ENCODE data around the gene VPS51. TPM values are rescaled to one million over a fixed set of nuclear protein-coding genes. Genes with fewer than 3 reads are reported as not detected.

The VPS51 gene
- total and polyA plus RNA-seq, 4 donors, result 33.2 to 158 (median 83.9) TPM

GRCh38 chr11:65056999-65057398 is 39.0 kb upstream of the VPS51 start:
- no peaks in the 10 kb centered on the region for H3K36me3 ChIP-seq (ENCODE audit: control insufficient read depth in 4 of 4, insufficient read depth in 3 of 4, low read depth in 1 of 4, low read length in 3 of 4)
- H3K4me3 ChIP-seq (ENCODE audit: low read depth in 1 of 3, low read length in 3 of 3), result no peak overlapping the region
- no peaks in the 10 kb centered on the region for H3K27me3 ChIP-seq (ENCODE audit: control insufficient read depth in 4 of 4, insufficient read depth in 4 of 4, low read length in 3 of 4)
- H3K9me3 ChIP-seq (ENCODE audit: control insufficient read depth in 4 of 4, low read length in 3 of 4), result no peaks in the 10 kb centered on the region
- WGBS, result 97% methylated on average over 6 of the region's 6 CpGs
- no peak overlapping the region for H3K9ac ChIP-seq (ENCODE audit: low read depth in 1 of 2, low read length in 2 of 2)
- DNase-seq (ENCODE audit: low spot score), result no peak
- peaks cover 0 to 4% (median 1%) of the 10 kb centered on the region in 4 donors for H3K4me1 ChIP-seq (ENCODE audit: control insufficient read depth in 4 of 4, insufficient read depth in 4 of 4, low read length in 3 of 4)
- H3K27ac ChIP-seq (ENCODE audit: low read depth in 1 of 2, low read length in 2 of 2), result no peak overlapping the region
- TF ChIP-seq TAF1 (conservative IDR thresholded peaks at IDR 0.05) (no peak), REST (IDR thresholded peaks at IDR 0.05) (no peak), EGR1 (IDR thresholded peaks at IDR 0.05; ENCODE audit: low read depth in 2 of 2) (no peak), NR2F2 (IDR thresholded peaks at IDR 0.05) (no peak), RXRA (IDR thresholded peaks at IDR 0.05) (no peak), ZBTB33 (IDR thresholded peaks at IDR 0.05) (no peak), FOXA1 (IDR thresholded peaks at IDR 0.05) (no peak), SP1 (IDR thresholded peaks at IDR 0.05) (no peak), FOXA2 (IDR thresholded peaks at IDR 0.05) (no peak)

GRCh38 chr11:65057526-65057925 is 38.5 kb upstream of the VPS51 start:
- Histone ChIP-seq H3K9me3 (ENCODE audit: control insufficient read depth in 4 of 4, low read length in 3 of 4) (no peaks in the 10 kb centered on the region), H3K9ac (ENCODE audit: low read depth in 1 of 2, low read length in 2 of 2) (no peak overlapping the region)

More at GRCh38 chr11:65057526-65057925, 38.5 kb upstream of the VPS51 start:
- no peak overlapping the region for H3K27ac ChIP-seq (ENCODE audit: low read depth in 1 of 2, low read length in 2 of 2)
- H3K36me3 ChIP-seq (ENCODE audit: control insufficient read depth in 4 of 4, insufficient read depth in 3 of 4, low read depth in 1 of 4, low read length in 3 of 4), result no peaks in the 10 kb centered on the region
- no peak overlapping the region for H3K4me3 ChIP-seq (ENCODE audit: low read depth in 1 of 3, low read length in 3 of 3)
- H3K4me1 ChIP-seq (ENCODE audit: control insufficient read depth in 4 of 4, insufficient read depth in 4 of 4, low read length in 3 of 4), result peaks cover 0 to 4% (median 1%) of the 10 kb centered on the region in 4 donors
- WGBS, result 95% methylated on average over 7 of the region's 7 CpGs
- no peak for TF ChIP-seq FOXA1 (IDR thresholded peaks at IDR 0.05)
- no peak for TF ChIP-seq HNF4A (conservative IDR thresholded peaks at IDR 0.05)
- no peak for TF ChIP-seq MAX (IDR thresholded peaks at IDR 0.05)
- TF ChIP-seq GABPA (IDR thresholded peaks at IDR 0.05 in 1 of 2, conservative IDR thresholded peaks at IDR 0.05 in 1 of 2), result no peak
- no peak for TF ChIP-seq ZBTB33 (IDR thresholded peaks at IDR 0.05)
- no peak for TF ChIP-seq TAF1 (conservative IDR thresholded peaks at IDR 0.05)
- no peak for TF ChIP-seq JUND (IDR thresholded peaks at IDR 0.05)
- no peak for TF ChIP-seq FOXA2 (IDR thresholded peaks at IDR 0.05)
- TF ChIP-seq HNF4G (IDR thresholded peaks at IDR 0.05), result no peak
- TF ChIP-seq SP1 (IDR thresholded peaks at IDR 0.05), result no peak
- no peak for TF ChIP-seq EGR1 (IDR thresholded peaks at IDR 0.05; ENCODE audit: low read depth in 2 of 2)
- H3K27me3 ChIP-seq (ENCODE audit: control insufficient read depth in 4 of 4, insufficient read depth in 4 of 4, low read length in 3 of 4), result no peaks in the 10 kb centered on the region
- DNase-seq (ENCODE audit: low spot score), result no peak

Measured in liver (tissue), 9 donors.